HG02759 (cell line): ENCODE data around the gene UNC5C.

Experiments used
- ATAC-seq: cut with Tn5 transposase; IDR thresholded peaks from one replicate; pipeline ENCODE4 v1.9.1; 2021; ENCODE audit warnings: mild to moderate bottlenecking, moderate library complexity; ENCODE audit not compliant: unreplicated experiment

The UNC5C gene

GRCh38 chr4:95470622-95471021, 78.2 kb downstream of the UNC5C start:
- no peak for ATAC-seq

- ATAC-seq = no peak
Observed at GRCh38 chr4:95469617-95470016, 79.2 kb downstream of the UNC5C start.

- ATAC-seq = no peak
Observed at GRCh38 chr4:95466791-95467190, 82.0 kb downstream of the UNC5C start.

GRCh38 chr4:95465010-95465409, 83.8 kb downstream of the UNC5C start:
- no peak for ATAC-seq

GRCh38 chr4:95462921-95463320, 85.9 kb downstream of the UNC5C start:
- ATAC-seq = no peak

- no peak for ATAC-seq
Observed at GRCh38 chr4:95457353-95457752, 91.4 kb downstream of the UNC5C start.

DNA sequence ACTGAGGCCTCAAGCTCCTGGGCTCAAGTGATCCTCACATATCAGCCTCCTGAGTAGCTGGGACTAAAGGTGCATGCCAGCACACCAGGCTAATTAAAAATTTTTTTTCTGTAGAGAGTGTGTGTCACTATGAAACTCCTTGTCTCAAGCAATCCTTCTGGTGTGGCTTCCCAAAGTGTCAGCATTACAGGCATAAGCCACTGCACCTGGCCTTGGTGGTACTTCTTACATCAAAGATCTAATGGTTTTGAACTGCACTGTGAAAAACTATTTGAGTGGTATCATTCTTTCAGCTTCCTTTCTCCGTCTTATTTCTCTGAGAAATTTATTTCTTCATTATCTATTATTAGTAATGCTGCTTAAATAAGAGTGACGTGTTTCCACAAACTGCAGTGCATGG, 98.5 kb downstream of the UNC5C start:
- no peak for ATAC-seq

GRCh38 chr4:95446173-95446572, 102.6 kb downstream of the UNC5C start:
- ATAC-seq = no peak

DNA sequence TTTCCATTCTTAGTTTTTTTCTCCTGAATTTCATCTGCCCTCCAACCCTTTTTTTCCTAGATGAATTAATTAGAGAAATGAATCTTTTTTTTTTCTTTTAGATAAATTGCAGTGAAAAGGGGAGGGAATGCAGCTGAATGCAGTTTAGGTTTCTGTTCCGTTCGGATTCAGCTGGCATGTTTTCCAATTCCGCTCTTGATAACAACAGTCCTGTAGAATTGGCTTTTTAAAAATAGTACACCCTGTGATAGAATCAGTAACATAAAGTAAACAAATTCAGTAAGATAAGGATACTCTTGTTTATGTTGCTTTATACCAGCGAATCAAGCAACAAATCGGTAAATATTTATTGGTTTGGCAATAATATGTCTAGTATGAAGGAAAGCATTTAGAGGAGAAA, 103.5 kb downstream of the UNC5C start:
- no peak for ATAC-seq

GRCh38 chr4:95444812-95445211, 104.0 kb downstream of the UNC5C start:
- no peak for ATAC-seq

- no peak for ATAC-seq
Observed at GRCh38 chr4:95439896-95440295, 108.9 kb downstream of the UNC5C start.

DNA sequence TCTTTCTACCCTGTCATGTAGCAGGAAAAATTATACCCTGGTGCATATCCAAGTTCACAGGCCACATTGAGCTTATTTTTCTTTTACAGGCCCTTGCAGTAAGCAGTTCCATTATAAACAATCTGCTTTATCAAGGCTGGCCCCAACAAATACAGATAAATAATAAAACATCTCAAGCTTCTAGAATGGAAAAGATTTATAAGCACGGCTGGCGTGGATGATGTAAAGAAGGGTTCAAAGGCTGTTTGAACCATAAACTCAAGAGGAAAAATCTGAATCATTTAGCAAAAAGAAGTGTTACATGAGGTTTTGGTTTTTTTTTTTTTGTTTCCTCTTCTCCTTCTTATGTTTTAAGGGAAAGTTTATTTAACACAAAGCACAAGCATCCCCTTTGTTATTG, 109.7 kb downstream of the UNC5C start:
- no peak for ATAC-seq

- no peak for ATAC-seq
Observed at GRCh38 chr4:95432466-95432865, 116.3 kb downstream of the UNC5C start.

GRCh38 chr4:95431678-95432077, 117.1 kb downstream of the UNC5C start:
- no peak for ATAC-seq

DNA sequence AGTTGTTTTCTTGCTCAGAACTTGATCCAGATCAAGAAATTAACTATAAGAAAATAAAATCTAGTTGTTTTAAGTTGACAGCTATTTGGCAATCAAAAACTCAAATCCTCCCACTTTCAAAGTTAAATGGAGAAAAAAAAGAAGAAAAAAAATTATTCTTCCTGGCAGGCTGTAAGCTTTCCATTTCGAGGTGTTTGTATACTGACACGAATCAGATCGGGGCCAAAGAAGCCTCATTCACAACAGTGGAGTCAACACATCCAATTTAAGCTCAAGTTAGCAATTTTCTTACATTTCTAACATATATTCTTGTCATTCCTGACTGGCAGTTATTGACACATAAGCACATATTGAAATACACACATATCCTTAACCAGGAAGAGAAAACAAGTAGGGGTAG, 119.4 kb downstream of the UNC5C start:
- ATAC-seq = no peak

DNA sequence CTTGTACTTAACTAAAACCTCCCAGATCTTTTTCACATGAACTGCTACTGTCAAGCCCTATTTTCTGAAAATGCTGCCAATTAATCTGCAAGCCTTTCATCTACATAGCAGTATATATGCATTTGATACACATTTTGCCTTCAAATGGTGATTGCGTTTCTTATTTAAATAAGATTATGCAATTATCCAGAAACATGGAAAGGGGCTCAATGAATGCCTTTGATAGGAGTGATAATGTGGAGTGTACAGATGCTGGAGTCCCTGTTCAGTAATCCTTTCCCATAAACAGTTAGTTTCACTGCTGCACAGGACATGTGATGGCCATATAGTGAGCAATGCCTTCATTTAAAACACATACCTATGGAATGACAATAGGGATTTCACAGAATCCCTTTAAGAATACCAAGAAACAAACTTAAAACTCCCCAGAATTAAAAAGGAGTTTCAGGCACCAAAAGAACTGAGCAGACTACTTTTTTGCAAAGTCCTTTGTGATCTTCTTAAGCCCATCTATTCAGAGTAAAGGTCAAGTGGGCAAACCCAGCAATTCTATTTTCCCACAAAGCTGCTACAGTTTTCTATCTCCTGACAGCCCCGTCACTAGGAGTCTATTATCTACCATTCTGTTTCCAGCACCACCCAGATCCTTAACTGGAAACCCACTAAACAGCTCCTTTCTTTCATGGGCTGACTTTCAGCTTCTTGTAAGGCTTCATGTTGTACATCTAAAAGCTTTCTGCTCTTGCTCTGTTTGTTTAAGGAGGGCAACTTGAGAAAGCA, 120.3 kb downstream of the UNC5C start:
- no peak for ATAC-seq

- no peak for ATAC-seq
Observed at GRCh38 chr4:95426455-95426854, 122.3 kb downstream of the UNC5C start.

- ATAC-seq = no peak
Observed at GRCh38 chr4:95422436-95422835, 126.3 kb downstream of the UNC5C start.

DNA sequence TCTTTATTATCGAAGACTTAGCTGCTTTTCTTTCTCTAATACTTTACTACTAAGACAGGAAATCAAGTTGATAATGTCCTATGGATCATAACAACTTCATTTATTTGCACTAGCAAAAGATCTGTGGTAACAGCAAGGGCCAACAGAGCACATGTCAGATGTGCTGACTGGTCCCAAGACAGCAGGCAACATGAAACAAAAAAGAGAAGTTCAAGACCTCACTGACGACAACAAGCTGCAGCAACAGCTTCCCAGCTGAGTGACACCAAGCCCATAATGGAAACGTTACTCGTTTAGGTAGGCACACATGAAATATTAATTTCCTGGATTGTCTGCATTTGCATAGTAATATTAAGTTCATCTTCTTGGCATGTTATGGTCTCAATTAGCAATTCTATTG, 126.9 kb downstream of the UNC5C start:
- no peak for ATAC-seq

DNA sequence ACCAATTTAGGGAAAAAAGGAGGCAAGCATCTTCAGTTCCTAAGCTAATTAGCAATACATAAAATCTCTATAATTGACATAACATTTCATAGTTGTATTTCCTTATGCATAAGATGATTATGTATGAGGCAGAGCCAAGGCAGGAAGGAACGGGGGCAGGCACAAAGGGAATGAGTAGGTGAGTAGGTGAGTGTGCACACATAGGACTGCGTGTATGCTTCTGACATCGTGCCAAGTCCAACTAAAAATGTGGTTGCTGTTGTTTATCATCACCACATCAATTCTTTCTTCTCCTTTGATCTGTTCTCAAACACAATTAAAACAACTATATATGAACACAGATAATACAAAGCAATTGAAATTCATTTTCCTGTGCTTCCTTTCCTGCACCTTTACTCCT, 131.2 kb downstream of the UNC5C start:
- ATAC-seq = no peak

DNA sequence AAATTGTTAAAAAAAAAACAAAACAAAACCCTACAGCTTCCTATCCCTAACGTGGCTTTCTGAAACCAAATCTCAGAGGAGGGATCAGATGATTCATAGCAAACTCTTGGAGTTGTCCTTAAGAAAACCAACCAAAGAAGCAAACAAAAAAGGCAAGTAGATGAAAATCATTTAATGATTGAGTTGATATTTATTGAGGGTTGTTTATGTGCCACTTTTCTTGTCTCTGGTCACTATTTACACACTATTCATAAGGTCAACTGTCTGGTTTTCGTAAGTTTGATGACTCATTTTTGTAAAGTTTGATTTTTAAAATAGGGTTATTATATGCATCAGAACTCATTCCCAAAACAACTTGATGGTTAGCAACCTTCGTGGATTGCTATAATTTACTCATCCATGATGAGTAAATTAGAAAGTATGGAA, 133.4 kb downstream of the UNC5C start:
- ATAC-seq = no peak

DNA sequence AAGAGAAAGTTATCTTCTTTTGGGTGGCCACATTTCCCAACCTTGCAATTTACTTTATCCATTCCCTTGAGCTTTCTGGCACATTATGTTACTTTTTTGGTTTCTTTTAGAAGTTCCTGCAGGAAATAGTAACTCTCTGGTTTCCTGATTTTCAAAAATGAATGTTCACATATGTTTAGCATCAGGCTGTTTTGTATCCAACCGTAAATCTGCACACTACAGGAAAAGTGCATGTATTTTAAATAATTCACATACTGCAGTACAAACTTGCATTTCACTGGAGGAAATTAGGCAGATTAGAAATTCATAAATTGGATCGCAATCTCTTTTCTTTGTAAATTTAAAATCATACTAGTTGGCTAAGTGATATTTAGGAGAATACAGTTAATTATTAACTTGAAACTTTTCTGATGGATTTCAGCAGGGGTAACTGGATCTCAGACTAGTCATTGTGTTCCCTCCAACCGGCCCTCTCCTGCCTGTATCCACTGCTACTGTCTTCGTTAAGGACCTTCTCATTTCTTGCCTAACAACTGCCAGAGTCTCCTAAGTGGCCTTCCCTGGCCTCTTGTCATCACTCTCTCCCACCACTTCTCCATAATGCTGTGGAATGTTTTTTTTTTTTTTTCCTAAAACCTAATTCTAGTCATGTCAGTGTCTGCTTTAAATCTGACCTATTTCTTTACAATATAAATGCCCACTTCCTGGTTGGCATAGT, 137.2 kb downstream of the UNC5C start:
- ATAC-seq = no peak
